ENCODE measurements around the gene SLC22A12.

The SLC22A12 gene

GRCh38 chr11:64629103-64629502 lies 38.1 kb downstream of the SLC22A12 start:
- no peak for DNase-seq

DNA sequence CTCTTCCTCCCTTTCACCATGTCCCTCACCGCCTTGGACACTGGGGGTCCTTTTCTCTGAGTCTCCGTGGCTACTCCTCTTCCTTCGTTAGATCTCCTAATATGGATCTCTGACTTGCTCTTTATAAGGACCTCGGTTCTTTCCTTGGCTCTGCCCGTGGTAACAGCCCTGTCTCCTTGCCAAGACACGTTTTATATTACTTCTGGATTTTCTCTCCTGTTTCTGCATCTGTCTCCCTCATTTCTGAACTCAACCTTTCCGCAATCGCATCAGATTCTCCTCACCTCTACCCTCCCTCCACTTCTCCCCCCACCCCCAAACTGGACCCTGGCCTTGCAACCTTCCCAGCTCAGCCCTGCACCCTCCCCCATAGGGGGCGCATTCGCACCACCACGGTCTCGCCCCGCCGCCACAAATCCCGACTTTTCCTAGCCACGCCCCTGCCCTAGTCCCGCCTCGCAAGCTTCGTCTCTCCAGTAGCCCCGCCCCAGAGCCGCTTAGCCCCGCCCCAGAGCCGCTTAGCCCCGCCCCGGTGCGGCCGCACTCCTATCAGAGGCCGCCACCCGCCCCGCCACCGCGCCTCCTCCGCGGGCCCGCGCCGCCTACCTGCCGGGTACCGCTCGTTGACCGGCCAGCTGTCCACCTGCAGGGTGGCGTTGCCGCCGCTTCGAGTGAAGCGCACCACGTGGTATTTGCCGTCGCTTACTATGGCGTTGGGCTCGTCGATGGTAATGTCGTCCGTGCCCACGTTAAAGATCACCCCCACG lies 39.0 kb downstream of the SLC22A12 start:
- DNase-seq: no peak

DNA sequence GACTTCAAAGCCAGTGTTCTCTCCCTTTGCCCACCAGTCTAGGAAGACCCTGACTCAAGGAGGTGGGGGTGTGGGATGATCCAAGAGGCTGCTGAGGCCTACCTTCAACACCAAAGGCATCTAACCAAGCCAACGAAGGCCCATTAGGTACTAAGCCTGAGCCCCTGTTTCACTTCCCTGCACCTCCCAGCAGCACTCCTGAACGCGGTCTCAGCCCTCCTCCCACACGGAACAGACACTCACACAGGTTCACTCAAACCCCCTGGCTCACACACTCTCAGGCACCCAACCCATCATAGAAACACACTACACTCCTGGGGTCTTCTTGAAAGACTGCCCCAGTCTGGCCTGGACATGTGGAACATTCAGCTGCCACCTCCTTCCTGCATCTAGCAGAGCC lies 40.7 kb downstream of the SLC22A12 start:
- DNase-seq: no peak

GRCh38 chr11:64632237-64632636 lies 41.2 kb downstream of the SLC22A12 start:
- no peak for DNase-seq

DNA sequence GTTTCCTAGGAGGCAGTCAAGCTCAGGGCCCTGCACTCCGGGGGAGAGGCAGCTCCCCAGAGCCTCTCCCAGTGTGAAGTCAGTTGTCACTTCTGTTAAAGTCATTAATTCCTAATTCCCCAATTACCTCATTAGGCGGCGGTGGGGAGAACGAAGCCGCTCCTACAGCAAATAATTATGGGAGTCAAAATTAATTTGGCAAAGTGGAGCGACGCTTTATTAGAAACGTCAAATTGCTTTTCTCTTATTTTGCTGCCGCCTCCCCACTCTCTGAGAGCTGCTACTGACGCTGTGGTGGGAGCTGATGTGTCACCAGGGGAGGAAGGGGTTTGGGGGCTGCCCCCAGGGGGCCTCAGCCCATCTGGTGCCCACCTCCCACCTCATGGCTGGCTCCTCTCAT lies 41.6 kb downstream of the SLC22A12 start:
- DNase-seq: no peak

GRCh38 chr11:64633555-64634159 lies 42.6 kb downstream of the SLC22A12 start:
- DNase-seq: no peak

- no peak for DNase-seq
These were observed 46.5 kb downstream of the SLC22A12 start for GRCh38 chr11:64637334-64638017.

GRCh38 chr11:64638018-64638665 lies 47.1 kb downstream of the SLC22A12 start:
- no peak for DNase-seq

- DNase-seq: no peak
These were observed 47.8 kb downstream of the SLC22A12 start for GRCh38 chr11:64638829-64639228.

DNA sequence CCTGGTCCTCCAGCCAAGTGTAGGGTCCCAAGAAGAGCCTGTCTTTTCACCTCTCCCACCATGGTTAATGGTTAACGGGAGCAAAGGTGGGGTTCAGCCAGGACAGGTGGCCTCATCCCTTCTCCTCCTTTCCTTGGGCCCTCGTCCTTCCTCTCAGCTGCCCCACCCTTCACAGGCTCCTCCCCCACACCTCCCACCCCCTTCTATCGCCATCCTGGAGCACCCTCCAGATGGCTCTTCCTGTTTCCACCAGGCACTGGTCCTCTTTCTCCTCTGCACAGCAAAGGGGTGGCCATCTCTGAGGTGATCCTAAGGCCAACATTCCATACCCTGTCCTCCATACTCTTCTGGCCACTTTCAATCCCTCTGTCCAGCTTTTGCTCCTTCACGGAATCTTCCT lies 48.9 kb downstream of the SLC22A12 start:
- no peak for DNase-seq

DNA sequence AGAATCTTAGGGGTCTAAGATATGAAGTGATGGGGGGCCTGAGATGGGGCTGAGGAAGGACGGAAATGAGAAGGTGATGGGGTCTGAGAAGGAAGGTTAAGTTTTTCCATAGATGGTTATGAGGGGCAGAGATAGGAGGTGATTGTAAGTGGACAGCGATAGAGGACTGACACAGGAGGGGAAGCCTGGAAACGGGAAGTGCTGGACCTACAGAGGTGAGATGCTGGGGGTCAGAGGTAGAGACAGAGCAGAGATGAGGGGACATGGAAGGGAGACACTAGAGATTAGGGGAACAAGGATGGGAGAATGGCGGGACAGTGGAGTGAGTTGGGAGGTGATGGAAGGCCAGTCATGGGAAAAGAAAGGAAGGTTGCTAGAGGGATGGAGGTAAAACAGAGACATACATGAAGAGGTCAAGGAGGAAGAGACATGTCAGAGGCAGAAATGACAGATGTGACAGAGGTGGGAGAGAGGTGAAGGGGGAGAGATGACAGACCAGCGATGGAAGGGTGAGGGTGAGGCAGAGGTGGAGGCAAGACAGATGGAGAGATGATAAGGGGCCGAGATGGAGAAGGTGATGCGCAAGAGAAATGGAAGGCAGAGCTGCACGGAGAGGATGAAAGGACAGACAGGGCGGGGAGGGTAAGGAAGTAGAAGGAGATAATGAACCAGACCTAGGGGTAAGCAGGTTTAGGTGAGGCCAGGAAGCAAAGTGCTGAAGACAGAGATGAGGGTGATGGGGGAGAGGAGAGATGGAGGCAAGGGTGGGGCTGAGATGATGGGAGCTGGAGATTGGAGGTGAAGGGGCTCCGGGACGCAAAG lies 50.8 kb downstream of the SLC22A12 start:
- no peak for DNase-seq

DNA sequence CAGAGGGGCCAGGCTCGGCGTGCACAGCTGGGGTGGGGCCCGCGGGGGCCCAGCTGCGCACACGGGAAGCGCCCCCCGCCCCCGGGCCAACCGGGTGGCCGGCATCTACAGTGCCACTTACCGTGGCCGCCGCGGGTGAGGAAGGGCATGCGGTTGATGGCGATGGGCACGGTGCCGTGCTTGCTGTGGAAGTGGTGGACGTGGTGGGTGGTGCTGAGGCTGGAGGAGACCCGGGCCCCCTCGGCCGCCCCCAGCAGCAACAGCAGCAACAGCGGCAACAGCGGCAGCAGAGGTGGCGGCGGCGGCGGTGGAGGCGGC lies 51.4 kb downstream of the SLC22A12 start:
- DNase-seq: no peak

- no peak for DNase-seq
These were observed 51.8 kb downstream of the SLC22A12 start for GRCh38 chr11:64642871-64643255.

DNA sequence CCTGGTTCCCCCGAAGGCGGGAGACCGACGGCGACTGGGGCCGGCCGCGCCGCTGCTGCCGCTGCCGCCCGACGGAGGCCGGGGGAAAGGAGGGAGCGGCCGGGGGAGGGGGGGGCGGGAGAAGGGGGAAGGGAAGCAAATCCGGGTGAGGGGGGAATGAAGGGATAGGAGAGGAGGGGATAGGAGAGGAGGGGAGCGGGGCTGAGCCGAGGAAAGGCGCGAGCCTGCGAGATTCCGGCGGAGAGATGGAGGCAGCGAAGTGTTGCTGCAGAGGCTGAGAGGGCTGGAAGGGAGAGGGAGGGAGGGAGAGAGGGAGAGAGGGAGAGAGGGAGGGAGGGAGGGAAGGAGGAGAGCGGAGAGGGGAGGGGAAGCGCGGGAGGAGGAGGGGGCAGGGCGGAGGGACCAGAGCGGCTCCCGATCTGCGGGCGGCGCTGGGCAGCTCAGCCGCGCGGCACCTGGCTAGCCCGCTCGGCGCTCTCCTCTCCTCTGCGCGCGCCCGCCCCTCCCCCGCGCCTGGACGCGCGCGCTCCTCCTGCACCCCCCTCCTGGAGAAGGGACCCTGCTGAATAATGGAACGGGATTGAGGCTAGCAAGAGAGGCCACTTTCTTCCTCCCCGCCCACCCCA lies 52.3 kb downstream of the SLC22A12 start:
- peak; percentile 31 for DNase-seq

DNA sequence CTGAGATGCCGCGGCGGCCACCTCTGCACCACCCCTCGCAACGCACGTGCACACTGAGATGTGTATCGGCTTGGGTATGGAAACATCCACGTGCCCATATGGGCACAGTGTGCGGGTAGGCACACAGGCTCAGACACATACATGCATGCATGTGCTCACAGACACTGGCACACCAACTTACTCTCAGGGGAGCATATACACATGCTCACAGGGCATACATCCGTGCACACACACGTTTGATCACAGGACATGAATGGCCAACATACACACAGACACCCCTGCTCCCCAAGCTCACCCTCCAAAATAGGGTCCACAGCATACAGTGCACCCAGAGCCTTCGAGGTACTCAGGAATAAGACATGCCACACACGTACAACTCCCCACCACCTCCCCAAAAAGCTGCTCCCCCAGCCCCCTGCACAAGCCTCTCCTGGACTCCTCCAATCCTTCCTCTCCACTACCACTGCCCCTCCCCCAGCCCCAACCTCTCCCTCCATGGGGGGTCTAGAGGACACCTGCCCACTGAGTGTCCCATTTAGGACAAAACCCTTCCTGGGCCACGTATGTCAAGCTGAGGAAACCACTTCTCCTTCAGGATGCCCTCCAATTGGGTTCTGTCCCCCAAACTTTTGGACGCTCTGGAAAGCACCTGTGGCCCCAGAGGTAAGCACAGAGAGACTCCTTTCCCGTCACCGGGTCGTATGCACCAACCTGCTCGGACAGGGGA lies 53.1 kb downstream of the SLC22A12 start:
- DNase-seq: peak; percentile 30

GRCh38 chr11:64644647-64645275 lies 53.7 kb downstream of the SLC22A12 start:
- no peak for DNase-seq

DNA sequence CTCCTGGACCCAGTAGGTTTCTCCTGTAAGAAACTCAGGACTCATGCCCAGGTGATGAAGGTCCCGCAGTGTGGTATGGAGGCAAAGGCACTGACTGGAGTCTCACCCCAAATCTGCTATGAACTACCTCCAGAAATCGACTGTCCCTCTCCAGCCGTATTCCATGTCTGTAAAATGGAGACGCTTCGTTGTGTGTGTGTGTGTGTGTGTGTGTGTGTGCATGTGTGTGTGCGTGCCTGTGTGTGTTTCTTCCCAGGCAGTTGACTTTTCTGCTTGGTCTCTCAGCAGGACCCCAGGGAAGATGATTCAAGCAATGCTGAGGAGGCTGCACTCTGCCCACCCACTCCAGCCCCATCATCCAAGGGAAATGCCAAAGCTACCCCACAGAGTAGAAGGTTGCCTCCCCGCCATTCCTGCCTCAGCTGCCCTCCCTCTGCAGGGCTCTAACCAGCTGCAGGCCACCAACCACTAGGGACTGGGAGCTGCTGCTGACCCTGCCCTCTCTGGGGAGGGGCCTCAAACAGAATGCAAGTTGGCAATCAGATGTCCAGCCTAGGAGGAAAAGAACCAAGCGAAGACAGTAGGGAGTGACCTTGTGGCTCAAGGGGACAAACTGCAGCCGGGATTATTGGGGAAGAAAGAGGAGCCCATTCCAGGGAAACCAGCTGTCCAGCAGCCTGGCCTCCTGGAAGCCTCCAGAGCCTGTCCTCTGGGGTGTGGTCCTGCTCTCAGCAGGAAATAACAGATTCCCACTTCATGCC lies 56.2 kb downstream of the SLC22A12 start:
- no peak for DNase-seq

- DNase-seq: no peak
These were observed 57.5 kb downstream of the SLC22A12 start for GRCh38 chr11:64648551-64648950.

DNA sequence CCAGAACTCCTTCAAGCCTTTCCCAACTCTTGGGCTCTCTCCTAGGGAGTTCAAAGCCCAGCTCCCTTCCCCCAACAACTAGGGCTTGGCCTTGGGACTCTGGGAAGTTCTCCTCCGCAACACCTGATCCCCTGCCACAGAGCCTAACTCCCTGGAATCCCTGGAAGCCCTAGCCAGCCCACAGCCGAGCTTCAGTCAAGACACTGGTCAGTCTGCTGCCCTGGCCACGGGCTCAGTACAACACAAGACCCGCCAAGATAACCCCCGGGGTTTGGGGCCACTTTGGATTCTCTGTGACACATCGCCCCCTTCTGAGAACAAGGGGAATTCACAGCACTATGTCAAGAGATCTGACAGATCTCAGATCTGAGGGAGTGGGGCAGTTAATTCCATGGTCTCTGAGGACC lies 58.3 kb downstream of the SLC22A12 start:
- no peak for DNase-seq

DNA sequence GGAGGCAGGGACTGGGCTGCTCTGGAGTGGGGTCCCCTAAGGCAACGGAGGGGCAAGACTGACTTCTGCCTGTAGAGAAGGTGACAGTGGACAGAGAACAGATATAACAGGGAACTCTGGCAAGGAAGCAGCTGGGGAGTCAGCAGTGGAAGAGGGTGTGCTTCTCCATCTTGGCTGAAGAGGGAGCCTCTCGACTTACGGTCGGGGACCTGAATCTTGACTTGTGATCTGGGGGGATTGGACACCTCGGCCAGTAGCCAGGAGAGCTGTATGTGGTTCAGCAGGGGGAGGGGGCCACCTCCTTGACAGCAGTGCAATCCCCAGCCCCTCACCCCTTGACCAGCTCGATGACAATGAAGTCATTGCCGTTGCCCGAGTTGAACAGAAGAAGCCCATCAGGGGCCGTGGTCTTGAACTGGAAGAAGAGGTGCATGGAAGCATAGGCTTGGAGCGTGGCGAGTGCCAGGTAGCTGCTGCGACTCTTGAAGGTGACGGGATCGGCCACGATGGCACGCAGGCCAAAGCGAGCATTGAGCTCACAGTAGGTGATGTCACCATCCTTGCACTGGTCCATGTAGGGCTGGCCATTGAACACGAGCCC lies 60.0 kb downstream of the SLC22A12 start:
- DNase-seq: no peak
